H1 (cell line): Measurements from ENCODE around the gene CACNA1C. TPM values are rescaled to one million over a fixed set of nuclear protein-coding genes. Genes with fewer than 3 reads are reported as not detected.

Experiments
- CTCF ChIA-PET: fragments of 300-600 bp; sonication (Branson Sonifier 250); formaldehyde crosslinking; loops from one replicate; lab custom pipeline; 2021; ENCODE audit not compliant: partially characterized antibody; lab: Charles Lee
- POLR2A ChIA-PET: fragments of 300-600 bp; sonication (Branson Sonifier 250); formaldehyde crosslinking; loops from one replicate; lab custom pipeline; 2021; ENCODE audit warnings: inconsistent platforms; ENCODE audit not compliant: partially characterized antibody; lab: Charles Lee
- DNase-seq, 2 experiments: peaks; one replicate each; pipeline versions ENCODE4 v3.0.0 to v3.0.0-alpha.2; 2010 to 2022; ENCODE audit warnings: low spot score in 2 of 2, low read depth in 1 of 2, mixed read lengths in 1 of 2
- FAIRE-seq: peaks from 2 replicates; lab custom pipeline; 2011; peaks lifted over from hg19 to GRCh38; lab: Jason Lieb, UNC
- H2AFZ ChIP-seq: 2 replicates; pipeline ENCODE4 v1.8.1; 2012; ENCODE audit warnings: low read length, inconsistent platforms
- H2AK5ac ChIP-seq: 2 replicates; pipeline ENCODE4 v1.6.1; 2013; ENCODE audit warnings: low read depth, low read length
- H2BK120ac ChIP-seq: replicated peaks from 2 replicates; pipeline ENCODE3; 2013; ENCODE audit warnings: low read depth, low read length, inconsistent platforms
- H2BK12ac ChIP-seq: 2 replicates; pipeline ENCODE4 v1.6.1; 2013; ENCODE audit warnings: low read depth, low read length
- H2BK15ac ChIP-seq: 2 replicates; pipeline ENCODE4 v1.6.1; 2013; ENCODE audit warnings: low read length
- H2BK20ac ChIP-seq: 2 replicates; pipeline ENCODE4 v1.6.1; 2013; ENCODE audit warnings: low read length
- H2BK5ac ChIP-seq: 2 replicates; pipeline ENCODE4 v1.6.1; 2013; ENCODE audit warnings: low read depth, low read length
- H3K14ac ChIP-seq: 2 replicates; pipeline ENCODE4 v1.6.1; 2013; ENCODE audit warnings: inconsistent platforms; ENCODE audit not compliant: insufficient read length
- H3K18ac ChIP-seq: 2 replicates; pipeline ENCODE4 v1.6.1; 2013; ENCODE audit warnings: low read length; ENCODE audit errors: extremely low read depth
- H3K23ac ChIP-seq: 2 replicates; pipeline ENCODE4 v1.6.1; 2013; ENCODE audit warnings: inconsistent platforms; ENCODE audit not compliant: insufficient read length
- H3K23me2 ChIP-seq: 2 replicates; pipeline ENCODE4 v1.6.1; 2013; ENCODE audit warnings: low read depth, low read length
- H3K27ac ChIP-seq: 2 replicates; pipeline ENCODE4 v1.6.1; 2011; ENCODE audit warnings: low read depth, low read length, inconsistent platforms
- H3K27me3 ChIP-seq, 4 experiments: replicated peaks in 1 of 4; 1 replicate in 1 of 4; 2 replicates in 3 of 4; pipeline versions ENCODE4 v1.6.1 to v1.8.1; 2011 to 2013; ENCODE audit warnings: low read length in 3 of 4, mild to moderate bottlenecking in 3 of 4, inconsistent platforms in 2 of 4, mixed read lengths in 2 of 4, moderate library complexity in 1 of 4; ENCODE audit not compliant: control insufficient read depth in 3 of 4, insufficient read depth in 3 of 4; ENCODE audit errors: extremely low read depth in 1 of 4
- H3K36me3 ChIP-seq, 4 experiments: 2 replicates each; pipeline versions ENCODE4 v1.6.1 to v1.8.1; 2011 to 2013; ENCODE audit warnings: mild to moderate bottlenecking in 4 of 4, low read length in 3 of 4, moderate library complexity in 2 of 4, control low read depth in 1 of 4, inconsistent platforms in 1 of 4; ENCODE audit not compliant: insufficient read depth in 4 of 4, control insufficient read depth in 2 of 4
- H3K4ac ChIP-seq: replicated peaks from 2 replicates; pipeline ENCODE3; 2013; ENCODE audit warnings: low read length, low read depth, mixed read lengths, inconsistent platforms; ENCODE audit not compliant: insufficient read length
- H3K4me1 ChIP-seq, 4 experiments: replicated peaks in 1 of 4; 1 replicate in 1 of 4; 2 replicates in 3 of 4; pipeline versions ENCODE4 v1.6.1 to v1.8.1; 2011 to 2013; ENCODE audit warnings: low read length in 3 of 4, inconsistent platforms in 2 of 4, mixed read lengths in 1 of 4; ENCODE audit not compliant: insufficient read depth in 4 of 4, control insufficient read depth in 3 of 4
- H3K4me2 ChIP-seq, 2 experiments: 2 replicates each; pipeline versions ENCODE4 v1.6.1 to v1.8.1; 2011 to 2013; ENCODE audit warnings: low read depth in 2 of 2, low read length in 2 of 2, control low read depth in 1 of 2, inconsistent platforms in 1 of 2, mild to moderate bottlenecking in 1 of 2; ENCODE audit not compliant: insufficient read depth in 1 of 2
- H3K4me3 ChIP-seq, 4 experiments: fragments of 200-600, 300-600 bp in 1 of 4; sonication (generic), shearing (Covaris generic), sonication (Bioruptor Twin) in 1 of 4; 2 replicates each; pipeline versions ENCODE4 v1.5.1 to v1.8.1; 2011 to 2016; ENCODE audit warnings: low read length in 4 of 4, low read depth in 3 of 4, control low read depth in 2 of 4, inconsistent platforms in 2 of 4, mild to moderate bottlenecking in 2 of 4, mixed read lengths in 1 of 4, moderate library complexity in 1 of 4; ENCODE audit not compliant: insufficient read depth in 2 of 4; ENCODE audit errors: extremely low read depth in 1 of 4
- H3K56ac ChIP-seq: replicated peaks from 2 replicates; pipeline ENCODE3; 2013; ENCODE audit warnings: low read depth, mild to moderate bottlenecking, mixed read lengths, low read length, inconsistent platforms; ENCODE audit not compliant: insufficient read length
- H3K79me1 ChIP-seq: 2 replicates; pipeline ENCODE4 v1.6.1; 2013; ENCODE audit warnings: low read depth, low read length, control low read depth
- H3K79me2 ChIP-seq, 2 experiments: 2 replicates each; pipeline versions ENCODE4 v1.6.1 to v1.8.1; 2012 to 2013; ENCODE audit warnings: low read length in 2 of 2, mild to moderate bottlenecking in 2 of 2, inconsistent platforms in 1 of 2; ENCODE audit not compliant: insufficient read depth in 2 of 2, control insufficient read depth in 1 of 2
- H3K9ac ChIP-seq, 4 experiments: replicated peaks in 1 of 4; 1 replicate in 1 of 4; 2 replicates in 3 of 4; pipeline versions ENCODE4 v1.6.1 to v1.8.1; 2011 to 2013; ENCODE audit warnings: low read depth in 3 of 4, low read length in 3 of 4, control low read depth in 2 of 4, mild to moderate bottlenecking in 2 of 4, moderate library complexity in 2 of 4, inconsistent platforms in 1 of 4; ENCODE audit errors: extremely low read depth in 1 of 4
- H3K9me3 ChIP-seq, 2 experiments: 2 replicates each; pipeline versions ENCODE4 v1.6.1 to v1.8.1; 2012 to 2013; ENCODE audit warnings: mild to moderate bottlenecking in 2 of 2, moderate library complexity in 2 of 2, control low read depth in 1 of 2, inconsistent platforms in 1 of 2, low read depth in 1 of 2, low read length in 1 of 2, mixed read lengths in 1 of 2; ENCODE audit not compliant: insufficient read depth in 2 of 2
- H4K20me1 ChIP-seq, 2 experiments: replicated peaks in 1 of 2; 2 replicates each; pipeline versions ENCODE3 to v1.8.1; 2011 to 2013; ENCODE audit warnings: inconsistent platforms in 2 of 2, low read length in 2 of 2, mild to moderate bottlenecking in 1 of 2; ENCODE audit not compliant: insufficient read depth in 2 of 2, control insufficient read depth in 1 of 2
- H4K5ac ChIP-seq: 2 replicates; pipeline ENCODE4 v1.6.1; 2013; ENCODE audit warnings: low read length, low read depth, mixed read lengths, inconsistent platforms; ENCODE audit not compliant: insufficient read length
- H4K8ac ChIP-seq: 2 replicates; pipeline ENCODE4 v1.8.0; 2013; ENCODE audit warnings: mild to moderate bottlenecking, moderate library complexity, low read length, inconsistent platforms; ENCODE audit not compliant: insufficient read depth; ENCODE audit errors: extremely low read depth
- H4K91ac ChIP-seq: replicated peaks from 2 replicates; pipeline ENCODE3; 2013; ENCODE audit warnings: low read length, mixed read lengths, inconsistent platforms; ENCODE audit not compliant: insufficient read length
- NANOG ChIP-seq: IDR thresholded peaks from 2 replicates; pipeline ENCODE4 v1.6.1; 2011; ENCODE audit warnings: low read length, low read depth, mild to moderate bottlenecking, inconsistent platforms; ENCODE audit not compliant: insufficient read depth, poor library complexity, severe bottlenecking
- POLR2AphosphoS5 ChIP-seq: IDR thresholded peaks from 2 replicates; pipeline ENCODE4 v1.6.1; 2011; ENCODE audit warnings: low read depth, low read length
- SUZ12 ChIP-seq: fragments of 200-600 bp; sonication (generic); IDR thresholded peaks from 2 replicates; pipeline ENCODE4 v1.6.1; 2012; ENCODE audit warnings: mild to moderate bottlenecking, inconsistent platforms, low read length, moderate library complexity, mixed read lengths
- TBP ChIP-seq: IDR thresholded peaks from 2 replicates; pipeline ENCODE4 v1.6.1; 2011; ENCODE audit warnings: low read depth, low read length, improper control_type of control experiment
- YY1 ChIP-seq: IDR thresholded peaks from 2 replicates; pipeline ENCODE4 v1.6.1; 2011; ENCODE audit warnings: low read depth, mild to moderate bottlenecking, low read length
- WGBS, 2 experiments: shearing (Covaris generic) in 1 of 2; methylation state at CpG; one replicate each; pipeline versions ENCODE4 v1.1.6 to v1.1.7; 2013 to 2015; ENCODE audit warnings: low lambda C conversion rate in 2 of 2, mixed read lengths in 2 of 2, inconsistent platforms in 1 of 2, low coverage in 1 of 2, missing lambda C conversion rate in 1 of 2; ENCODE audit not compliant: insufficient replicate concordance in 2 of 2, insufficient coverage in 1 of 2, insufficient read length in 1 of 2; ENCODE audit errors: extremely low coverage in 1 of 2, missing lambda C conversion rate in 1 of 2; 5-methylcytosine and 5-hydroxymethylcytosine counted together
- polyA plus RNA-seq, 7 experiments: library from polyadenylated mRNA; depleted of rRNA in 3 of 7; stranded (reverse) in 5 of 7; unstranded in 2 of 7; fragments of >200 nt in 5 of 7; fragments of 200-250 nt in 2 of 7; gene quantifications; 1 replicate in 5 of 7; 2 replicates in 1 of 7; 4 replicates in 1 of 7; pipeline versions ENCODE4 v1.2.1 to v1.2.3, GENCODE V29; 2011 to 2013; ENCODE audit warnings: missing spikeins in 2 of 7, mixed read lengths in 2 of 7
- total RNA-seq: library from RNA; stranded (reverse); fragmentation: NEBNext Ultra II Directional; extraction: Animal tissue kit (Norgen Biotek cat#: 25700); gene quantifications from 2 replicates; pipeline ENCODE4 v1.2.1, GENCODE V29; 2021

Gene CACNA1C
- total and polyA plus RNA-seq, 2 of the 8 experiments (the other 6 are each of a cell fraction or from before 2014, with no cell fraction given): 1.3 TPM

DNA sequence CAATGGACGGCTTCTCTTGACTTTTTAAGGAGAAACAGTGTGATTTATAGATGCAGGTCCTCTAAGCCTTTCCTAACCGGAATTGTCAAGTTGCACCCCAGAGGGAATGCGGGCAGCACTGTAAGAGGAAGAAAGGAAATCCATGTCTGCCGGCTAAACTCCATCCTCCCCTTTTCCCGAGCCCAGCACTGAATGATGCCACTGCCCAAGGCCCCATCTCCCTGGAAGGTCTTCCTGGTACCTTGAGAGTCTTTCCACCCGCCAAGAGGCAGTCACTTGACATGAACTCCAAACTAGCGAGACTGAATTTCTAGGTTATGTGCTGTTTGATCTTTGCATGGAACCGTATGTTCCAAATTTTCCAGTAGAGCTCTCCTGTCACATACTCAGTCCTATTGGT is 428.6 kb downstream of the CACNA1C start:
- Histone ChIP-seq H2AFZ (no peak overlapping the region), H3K9ac (no peak overlapping the region), H4K91ac (no peak overlapping the region), H3K79me2 (no peaks in the 10 kb centered on the region), H3K4ac (no peak overlapping the region), H2BK20ac (no peak overlapping the region), H3K4me2 (no peak overlapping the region), H3K56ac (no peak overlapping the region), H2BK12ac (no peak overlapping the region), H3K27ac (no peak overlapping the region), H3K23me2 (no peaks in the 10 kb centered on the region), H3K4me3 (no peak overlapping the region), H4K20me1 (no peaks in the 10 kb centered on the region), H2BK5ac (no peak overlapping the region), H3K79me1 (no peaks in the 10 kb centered on the region), H4K5ac (no peak overlapping the region), H3K27me3 (no peaks in the 10 kb centered on the region), H2BK15ac (no peak overlapping the region), H3K23ac (no peak overlapping the region), H3K4me1 (no peaks in the 10 kb centered on the region), H2AK5ac (no peak overlapping the region), H3K18ac (no peak overlapping the region), H3K36me3 (no peaks in the 10 kb centered on the region), H3K14ac (no peak overlapping the region), H3K9me3 (no peaks in the 10 kb centered on the region), H2BK120ac (no peak overlapping the region), H4K8ac (no peak overlapping the region)
- TF ChIP-seq YY1: no peak
- no peak for TF ChIP-seq TBP
- no peak for TF ChIP-seq NANOG
- TF ChIP-seq POLR2AphosphoS5: no peak
- TF ChIP-seq SUZ12: no peak
- no peak for FAIRE-seq
- WGBS, 2 experiments: 87% methylated on average over 8 of the region's 8 CpGs; no CpG with 5 or more reads in 1 of the 2 experiments
- CTCF ChIA-PET: no interaction called here
- DNase-seq: no peak
- POLR2A ChIA-PET: no interaction called here
